ENCODE measurements around the gene OR5D16.
"Not testable (repeated sequence)": the region's sequence is repeated elsewhere in the genome, so short reads cannot be mapped to it uniquely, and the experiment has no call there.

OR5D16 gene

GRCh38 chr11:55838452-55838851 lies at the start of gene OR5D16:
Gene OR5D16 (plus strand): TSS chr11:55838752. CDS start chr11:55838752, 0 bp downstream.
- no peak for DNase-seq

- no peak for DNase-seq
Measured at GRCh38 chr11:55791606-55792005, 46.9 kb upstream of the OR5D16 start.

GRCh38 chr11:55793321-55793720 lies 45.2 kb upstream of the OR5D16 start:
- no peak for DNase-seq

- DNase-seq = no peak
Measured at GRCh38 chr11:55795256-55795655, 43.3 kb upstream of the OR5D16 start, which contains the start of gene OR5D14. Gene OR5D14 (plus strand): TSS chr11:55795556. CDS start chr11:55795556, 0 bp downstream.

- no peak for DNase-seq
Measured at GRCh38 chr11:55806248-55806647, 32.3 kb upstream of the OR5D16 start.

- DNase-seq = no peak
Measured at GRCh38 chr11:55811067-55811466, 27.5 kb upstream of the OR5D16 start, which contains the start of gene OR5L1. Gene OR5L1 (plus strand): TSS chr11:55811367. CDS start chr11:55811467, 100 bp downstream.

GRCh38 chr11:55819330-55819729 lies 19.2 kb upstream of the OR5D16 start, which contains the start of gene OR5D18:
Gene OR5D18 (plus strand): TSS chr11:55819630. CDS start chr11:55819630, 0 bp downstream.
- DNase-seq = no peak

GRCh38 chr11:55826919-55827318 lies 11.6 kb upstream of the OR5D16 start, which contains the start of gene OR5L2:
Gene OR5L2 (plus strand): TSS chr11:55827219. CDS start chr11:55827219, 0 bp downstream.
- no peak for DNase-seq

- no peak for DNase-seq
Measured at GRCh38 chr11:55847453-55847852, 8.9 kb downstream of the OR5D16 start.

GRCh38 chr11:55849037-55849436 lies 10.5 kb downstream of the OR5D16 start:
- DNase-seq = no peak

GRCh38 chr11:55852141-55852540 lies 13.6 kb downstream of the OR5D16 start:
- DNase-seq = no peak

GRCh38 chr11:55854704-55855103 lies 16.2 kb downstream of the OR5D16 start:
- no peak for DNase-seq

GRCh38 chr11:55867354-55867753 lies 28.8 kb downstream of the OR5D16 start:
- not testable (repeated sequence) for DNase-seq

- not testable (repeated sequence) for DNase-seq
Measured at GRCh38 chr11:55872731-55873130, 34.2 kb downstream of the OR5D16 start.

GRCh38 chr11:55873146-55873545 lies 34.6 kb downstream of the OR5D16 start:
- not testable (repeated sequence) for DNase-seq

- not testable (repeated sequence) for DNase-seq
Measured at GRCh38 chr11:55882997-55883396, 44.4 kb downstream of the OR5D16 start, which contains the start of gene TRIM51. Gene TRIM51 (plus strand): TSS chr11:55883297. CDS start chr11:55885429, 2,132 bp downstream.

GRCh38 chr11:55884995-55885394 lies 46.4 kb downstream of the OR5D16 start:
- DNase-seq = not testable (repeated sequence)

- not testable (repeated sequence) for DNase-seq
Measured at GRCh38 chr11:55885481-55885880, 46.9 kb downstream of the OR5D16 start.

Measured in activated naive CD4-positive, alpha-beta T cell treated with Interleukin-2 at 50 U/mL for 16 hours (primary cell).